ENCODE measurements around the gene RMND1. TPM values are rescaled to one million over a fixed set of nuclear protein-coding genes. Genes with fewer than 3 reads are reported as not detected.

The RMND1 gene
- total and polyA plus RNA-seq, 2 of the 13 experiments (the other 11 are each of a cell fraction or from before 2014, with no cell fraction given): 34.0 to 72.5 TPM

GRCh38 chr6:151494235-151494935, 42.5 kb upstream of the RMND1 start (continued):
- TF ChIP-seq, protein P1, sequence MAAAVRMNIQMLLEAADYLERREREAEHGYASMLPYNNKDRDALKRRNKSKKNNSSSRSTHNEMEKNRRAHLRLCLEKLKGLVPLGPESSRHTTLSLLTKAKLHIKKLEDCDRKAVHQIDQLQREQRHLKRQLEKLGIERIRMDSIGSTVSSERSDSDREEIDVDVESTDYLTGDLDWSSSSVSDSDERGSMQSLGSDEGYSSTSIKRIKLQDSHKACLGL (CRISPR knock-in tag; IDR thresholded peaks at IDR 0.05): no peak; the same call in 1 of the 2 replicates
- 0 out of 2 replicates have a peak, but pooled peaks have one; percentile 16 for TF ChIP-seq ZNF580 (CRISPR knock-in tag; IDR thresholded peaks at IDR 0.05; ENCODE audit: borderline replicate concordance, low read depth)
- no peak for TF ChIP-seq SMAD9 (CRISPR knock-in tag; IDR thresholded peaks at IDR 0.05)
- peak in 1 of 2 experiments; percentile 59; a peak in 1 of 4 replicates for TF ChIP-seq POLR2A (IDR thresholded peaks at IDR 0.05; ENCODE audit: insufficient read depth in 1 of 2, low read depth in 2 of 2, low read length in 2 of 2)
- no peak for TF ChIP-seq FOSL2 (CRISPR knock-in tag; IDR thresholded peaks at IDR 0.05)
- peak; percentile 53; the same call in 1 of the 2 replicates for TF ChIP-seq HIVEP1 (CRISPR knock-in tag; IDR thresholded peaks at IDR 0.05)
- no peak for TF ChIP-seq ZNF343 (CRISPR knock-in tag; IDR thresholded peaks at IDR 0.05)
- TF ChIP-seq, protein P2, sequence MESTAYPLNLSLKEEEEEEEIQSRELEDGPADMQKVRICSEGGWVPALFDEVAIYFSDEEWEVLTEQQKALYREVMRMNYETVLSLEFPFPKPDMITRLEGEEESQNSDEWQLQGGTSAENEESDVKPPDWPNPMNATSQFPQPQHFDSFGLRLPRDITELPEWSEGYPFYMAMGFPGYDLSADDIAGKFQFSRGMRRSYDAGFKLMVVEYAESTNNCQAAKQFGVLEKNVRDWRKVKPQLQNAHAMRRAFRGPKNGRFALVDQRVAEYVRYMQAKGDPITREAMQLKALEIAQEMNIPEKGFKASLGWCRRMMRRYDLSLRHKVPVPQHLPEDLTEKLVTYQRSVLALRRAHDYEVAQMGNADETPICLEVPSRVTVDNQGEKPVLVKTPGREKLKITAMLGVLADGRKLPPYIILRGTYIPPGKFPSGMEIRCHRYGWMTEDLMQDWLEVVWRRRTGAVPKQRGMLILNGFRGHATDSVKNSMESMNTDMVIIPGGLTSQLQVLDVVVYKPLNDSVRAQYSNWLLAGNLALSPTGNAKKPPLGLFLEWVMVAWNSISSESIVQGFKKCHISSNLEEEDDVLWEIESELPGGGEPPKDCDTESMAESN (CRISPR knock-in tag; conservative IDR thresholded peaks at IDR 0.05): peak; percentile 36
- no peak for TF ChIP-seq AKAP8 (CRISPR knock-in tag; IDR thresholded peaks at IDR 0.05)
- peak; percentile 67; the same call in 1 of the 2 replicates for TF ChIP-seq MED13 (CRISPR knock-in tag; IDR thresholded peaks at IDR 0.05)
- TF ChIP-seq PAX8 (CRISPR knock-in tag; IDR thresholded peaks at IDR 0.05; ENCODE audit: borderline replicate concordance): 0 out of 2 replicates have a peak, but pooled peaks have one; percentile 20
- TF ChIP-seq XBP1 (CRISPR knock-in tag; IDR thresholded peaks at IDR 0.05): no peak
- no peak for TF ChIP-seq ZNF496 (CRISPR knock-in tag; IDR thresholded peaks at IDR 0.05; ENCODE audit: insufficient replicate concordance)
- TF ChIP-seq PRMT3 (CRISPR knock-in tag; IDR thresholded peaks at IDR 0.05; ENCODE audit: borderline replicate concordance, low read depth): 0 out of 2 replicates have a peak, but pooled peaks have one; percentile 3
- 0 out of 2 replicates have a peak, but pooled peaks have one; percentile 28 for TF ChIP-seq MEIS1 (CRISPR knock-in tag; IDR thresholded peaks at IDR 0.05; ENCODE audit: borderline replicate concordance)
- no peak for TF ChIP-seq RFX3 (CRISPR knock-in tag; IDR thresholded peaks at IDR 0.05)
- no peak for TF ChIP-seq ZBTB7A (CRISPR knock-in tag; IDR thresholded peaks at IDR 0.05)
- 0 out of 2 replicates have a peak, but pooled peaks have one; percentile 48 for TF ChIP-seq ZNF607 (CRISPR knock-in tag; IDR thresholded peaks at IDR 0.05; ENCODE audit: borderline replicate concordance)
- TF ChIP-seq ZSCAN12 (CRISPR knock-in tag; IDR thresholded peaks at IDR 0.05): no peak
- peak; percentile 54; the same call in 1 of the 2 replicates for TF ChIP-seq REPIN1 (CRISPR knock-in tag; IDR thresholded peaks at IDR 0.05; ENCODE audit: borderline replicate concordance, low read depth)
- no peak for TF ChIP-seq IRF9 (CRISPR knock-in tag; IDR thresholded peaks at IDR 0.05; ENCODE audit: borderline replicate concordance)
- TF ChIP-seq ZBTB3 (CRISPR knock-in tag; IDR thresholded peaks at IDR 0.05; ENCODE audit: borderline replicate concordance, low read depth): peak; percentile 61; the same call in 1 of the 2 replicates
- TF ChIP-seq ZNF879 (CRISPR knock-in tag; IDR thresholded peaks at IDR 0.05): no peak
- 0 out of 2 replicates have a peak, but pooled peaks have one; percentile 66 for TF ChIP-seq BRCA1 (CRISPR knock-in tag; IDR thresholded peaks at IDR 0.05)
- TF ChIP-seq SCMH1 (CRISPR knock-in tag; IDR thresholded peaks at IDR 0.05; ENCODE audit: borderline replicate concordance): no peak
- TF ChIP-seq TARDBP (CRISPR knock-in tag; IDR thresholded peaks at IDR 0.05): peak; percentile 67
- TF ChIP-seq FOXA1 (IDR thresholded peaks at IDR 0.05): no peak
- peak; percentile 66; the same call in 1 of the 2 replicates for TF ChIP-seq FOXA1 (CRISPR knock-in tag; IDR thresholded peaks at IDR 0.05)

Data from HepG2 (cell line).